ENCODE results near the gene NSD1.

The NSD1 gene

GRCh38 chr5:177194268-177194667, 60.7 kb downstream of the NSD1 start:
- Histone ChIP-seq H2AK5ac (ENCODE audit: low read length, severe bottlenecking) (no peak overlapping the region), H4K8ac (ENCODE audit: low read length) (no peak overlapping the region), H3K23ac (ENCODE audit: low read length in 2 of 2) (no peak overlapping the region), H2AFZ (ENCODE audit: low read depth, low read length) (no peak overlapping the region), H2BK120ac (ENCODE audit: low read depth, low read length) (no peak overlapping the region), H3K79me1 (replicated peaks; ENCODE audit: low read length, poor library complexity, severe bottlenecking) (peaks cover 7% of the 10 kb centered on the region), H3K4ac (ENCODE audit: low read depth in 1 of 2, low read length in 2 of 2) (no peak overlapping the region), H3K18ac (ENCODE audit: low read depth in 1 of 2, low read length in 2 of 2) (no peak overlapping the region), H3K9me3 (ENCODE audit: control insufficient read depth, low read length) (no peaks in the 10 kb centered on the region), H3K4me3 (ENCODE audit: insufficient read depth in 1 of 2, low read depth in 1 of 2, low read length in 2 of 2) (no peak overlapping the region), H3K9ac (ENCODE audit: low read length) (peak overlapping the region; percentile 59), H3K27ac (ENCODE audit: low read length, poor library complexity, severe bottlenecking) (peak overlapping the region; percentile 78), H2BK12ac (ENCODE audit: low read length in 2 of 2) (no peak overlapping the region), H3K36me3 (ENCODE audit: control insufficient read depth in 1 of 2, insufficient read depth in 2 of 2, low read depth in 1 of 2, low read length in 2 of 2) (peaks cover 18 to 48% of the 10 kb centered on the region in 2 experiments), H2BK15ac (ENCODE audit: low read depth, poor library complexity, severe bottlenecking) (no peak overlapping the region), H3K14ac (ENCODE audit: low read length in 2 of 2) (no peak overlapping the region), H3K4me1 (ENCODE audit: control insufficient read depth, insufficient read depth, low read depth, low read length) (peaks cover 13% of the 10 kb centered on the region), H4K91ac (ENCODE audit: low read length) (no peak overlapping the region), H2BK5ac (ENCODE audit: low read depth, low read length, poor library complexity, severe bottlenecking) (no peak overlapping the region), H3K4me2 (ENCODE audit: low read length, poor library complexity, severe bottlenecking) (no peak overlapping the region), H3K27me3 (ENCODE audit: control insufficient read depth in 1 of 2, insufficient read depth in 1 of 2, low read length in 2 of 2) (no peaks in the 10 kb centered on the region)
- peak; percentile 96 for DNase-seq
- 0% methylated on average over 1 of the region's 3 CpGs for WGBS

- H4K8ac ChIP-seq (ENCODE audit: low read length), result no peak overlapping the region
- H2AK5ac ChIP-seq (ENCODE audit: low read length, severe bottlenecking), result no peak overlapping the region
- no peak overlapping the region for H3K14ac ChIP-seq (ENCODE audit: low read length in 2 of 2)
- H4K91ac ChIP-seq (ENCODE audit: low read length), result no peak overlapping the region
- peak overlapping the region; percentile 64 for H2BK120ac ChIP-seq (ENCODE audit: low read depth, low read length)
- peaks cover 11% of the 10 kb centered on the region for H3K4me1 ChIP-seq (ENCODE audit: control insufficient read depth, insufficient read depth, low read depth, low read length)
- H3K27me3 ChIP-seq (ENCODE audit: control insufficient read depth in 1 of 2, insufficient read depth in 1 of 2, low read length in 2 of 2), result no peaks in the 10 kb centered on the region
- no peak overlapping the region for H3K4me3 ChIP-seq (ENCODE audit: insufficient read depth in 1 of 2, low read depth in 1 of 2, low read length in 2 of 2)
- no peak overlapping the region for H2BK5ac ChIP-seq (ENCODE audit: low read depth, low read length, poor library complexity, severe bottlenecking)
- no peaks in the 10 kb centered on the region for H3K9me3 ChIP-seq (ENCODE audit: control insufficient read depth, low read length)
- 29% methylated on average over 8 of the region's 9 CpGs for WGBS
- no peak overlapping the region for H3K4ac ChIP-seq (ENCODE audit: low read depth in 1 of 2, low read length in 2 of 2)
- no peak overlapping the region for H2BK15ac ChIP-seq (ENCODE audit: low read depth, poor library complexity, severe bottlenecking)
- H3K36me3 ChIP-seq (ENCODE audit: control insufficient read depth in 1 of 2, insufficient read depth in 2 of 2, low read depth in 1 of 2, low read length in 2 of 2), result peaks cover 25 to 59% of the 10 kb centered on the region in 2 experiments
- no peak overlapping the region for H2AFZ ChIP-seq (ENCODE audit: low read depth, low read length)
- no peak overlapping the region for H3K23ac ChIP-seq (ENCODE audit: low read length in 2 of 2)
- H3K18ac ChIP-seq (ENCODE audit: low read depth in 1 of 2, low read length in 2 of 2), result no peak overlapping the region
- peak overlapping the region; percentile 78 for H3K27ac ChIP-seq (ENCODE audit: low read length, poor library complexity, severe bottlenecking)
- peaks cover 8% of the 10 kb centered on the region for H3K79me1 ChIP-seq (replicated peaks; ENCODE audit: low read length, poor library complexity, severe bottlenecking)
- peak; percentile 91 for DNase-seq
- no peak overlapping the region for H3K9ac ChIP-seq (ENCODE audit: low read length)
- H2BK12ac ChIP-seq (ENCODE audit: low read length in 2 of 2), result no peak overlapping the region
- H3K4me2 ChIP-seq (ENCODE audit: low read length, poor library complexity, severe bottlenecking), result no peak overlapping the region
These were observed 61.9 kb downstream of the NSD1 start for GRCh38 chr5:177195307-177195952.

- Histone ChIP-seq H4K8ac (ENCODE audit: low read length) (no peak overlapping the region), H3K4me3 (ENCODE audit: insufficient read depth in 1 of 2, low read depth in 1 of 2, low read length in 2 of 2) (no peak overlapping the region), H2BK5ac (ENCODE audit: low read depth, low read length, poor library complexity, severe bottlenecking) (no peak overlapping the region), H3K4me1 (ENCODE audit: control insufficient read depth, insufficient read depth, low read depth, low read length) (peaks cover 11% of the 10 kb centered on the region), H3K9ac (ENCODE audit: low read length) (no peak overlapping the region), H3K18ac (ENCODE audit: low read depth in 1 of 2, low read length in 2 of 2) (no peak overlapping the region), H2AK5ac (ENCODE audit: low read length, severe bottlenecking) (no peak overlapping the region), H3K79me1 (replicated peaks; ENCODE audit: low read length, poor library complexity, severe bottlenecking) (peaks cover 11% of the 10 kb centered on the region), H3K36me3 (ENCODE audit: control insufficient read depth in 1 of 2, insufficient read depth in 2 of 2, low read depth in 1 of 2, low read length in 2 of 2) (peaks cover 21 to 81% of the 10 kb centered on the region in 2 experiments), H3K14ac (ENCODE audit: low read length in 2 of 2) (no peak overlapping the region), H3K4ac (ENCODE audit: low read depth in 1 of 2, low read length in 2 of 2) (no peak overlapping the region), H3K23ac (ENCODE audit: low read length in 2 of 2) (no peak overlapping the region), H3K9me3 (ENCODE audit: control insufficient read depth, low read length) (no peaks in the 10 kb centered on the region), H3K27me3 (ENCODE audit: control insufficient read depth in 1 of 2, insufficient read depth in 1 of 2, low read length in 2 of 2) (no peaks in the 10 kb centered on the region), H2BK12ac (ENCODE audit: low read length in 2 of 2) (no peak overlapping the region), H2BK15ac (ENCODE audit: low read depth, poor library complexity, severe bottlenecking) (no peak overlapping the region), H3K27ac (ENCODE audit: low read length, poor library complexity, severe bottlenecking) (no peak overlapping the region), H2AFZ (ENCODE audit: low read depth, low read length) (no peak overlapping the region), H3K4me2 (ENCODE audit: low read length, poor library complexity, severe bottlenecking) (no peak overlapping the region), H2BK120ac (ENCODE audit: low read depth, low read length) (no peak overlapping the region), H4K91ac (ENCODE audit: low read length) (no peak overlapping the region)
- no peak for DNase-seq
- 86% methylated on average over 1 of the region's 5 CpGs for WGBS
These were observed 65.2 kb downstream of the NSD1 start for GRCh38 chr5:177198738-177199137.

- Histone ChIP-seq H4K91ac (ENCODE audit: low read length) (no peak overlapping the region), H2BK15ac (ENCODE audit: low read depth, poor library complexity, severe bottlenecking) (no peak overlapping the region), H2AFZ (ENCODE audit: low read depth, low read length) (no peak overlapping the region), H3K9ac (ENCODE audit: low read length) (no peak overlapping the region), H2BK12ac (ENCODE audit: low read length in 2 of 2) (no peak overlapping the region), H3K9me3 (ENCODE audit: control insufficient read depth, low read length) (no peaks in the 10 kb centered on the region), H2AK5ac (ENCODE audit: low read length, severe bottlenecking) (no peak overlapping the region), H3K18ac (ENCODE audit: low read depth in 1 of 2, low read length in 2 of 2) (no peak overlapping the region), H3K36me3 (ENCODE audit: control insufficient read depth in 1 of 2, insufficient read depth in 2 of 2, low read depth in 1 of 2, low read length in 2 of 2) (peaks cover 42 to 82% of the 10 kb centered on the region in 2 experiments), H3K4me2 (ENCODE audit: low read length, poor library complexity, severe bottlenecking) (no peak overlapping the region), H2BK120ac (ENCODE audit: low read depth, low read length) (no peak overlapping the region), H3K14ac (ENCODE audit: low read length in 2 of 2) (no peak overlapping the region), H4K8ac (ENCODE audit: low read length) (no peak overlapping the region), H2BK5ac (ENCODE audit: low read depth, low read length, poor library complexity, severe bottlenecking) (no peak overlapping the region), H3K23ac (ENCODE audit: low read length in 2 of 2) (no peak overlapping the region), H3K4me1 (ENCODE audit: control insufficient read depth, insufficient read depth, low read depth, low read length) (peaks cover 5% of the 10 kb centered on the region), H3K4ac (ENCODE audit: low read depth in 1 of 2, low read length in 2 of 2) (no peak overlapping the region), H3K27me3 (ENCODE audit: control insufficient read depth in 1 of 2, insufficient read depth in 1 of 2, low read length in 2 of 2) (no peaks in the 10 kb centered on the region), H3K27ac (ENCODE audit: low read length, poor library complexity, severe bottlenecking) (no peak overlapping the region), H3K4me3 (ENCODE audit: insufficient read depth in 1 of 2, low read depth in 1 of 2, low read length in 2 of 2) (no peak overlapping the region), H3K79me1 (replicated peaks; ENCODE audit: low read length, poor library complexity, severe bottlenecking) (peaks cover 23% of the 10 kb centered on the region)
- no peak for DNase-seq
- 97% methylated on average over 9 of the region's 9 CpGs for WGBS
These were observed 70.7 kb downstream of the NSD1 start for GRCh38 chr5:177204281-177204680.
